ENCODE measurements around the gene PEPD. TPM values are rescaled to one million over a fixed set of nuclear protein-coding genes. Genes with fewer than 3 reads are reported as not detected.

PEPD gene
- total and polyA plus RNA-seq, 2 of the 4 experiments (the other 2 are of a cell fraction), result 36.7 to 88.4 TPM

DNA sequence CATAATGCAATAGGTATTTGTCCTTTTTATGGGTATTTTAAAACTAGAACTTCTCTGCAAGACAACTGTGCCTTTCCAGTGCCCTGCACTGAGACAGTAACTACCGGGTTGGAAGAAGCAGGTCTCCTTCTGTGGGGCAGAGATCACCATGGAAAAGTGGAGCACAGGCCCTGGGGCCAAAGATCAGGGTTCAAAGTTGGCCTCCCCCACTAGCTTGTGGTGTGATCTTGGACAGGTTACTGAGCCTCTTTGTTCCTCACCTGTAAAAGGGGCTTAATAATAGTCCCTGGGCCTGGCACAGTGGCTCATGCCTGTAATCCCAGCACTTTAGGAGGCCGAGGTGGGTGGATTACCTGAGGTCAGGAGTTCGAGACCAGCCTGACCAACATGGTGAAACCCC is 79.8 kb downstream of the PEPD start:
- dilution Hi-C loops (cut with HindIII; ENCODE audit: low sequenced_read_pairs, unreplicated experiment), result no loop called here
- Histone ChIP-seq H3K14ac (replicated peaks; ENCODE audit: low read depth, low read length) (no peak overlapping the region), H2AFZ (replicated peaks; ENCODE audit: low read length, poor library complexity) (no peak overlapping the region), H3K79me1 (ENCODE audit: low read depth in 1 of 2, low read length in 2 of 2) (no peaks in the 10 kb centered on the region), H2BK5ac (ENCODE audit: low read depth, low read length, poor library complexity, severe bottlenecking) (no peak overlapping the region), H3K4ac (ENCODE audit: low read depth, low read length) (no peak overlapping the region), H2AK5ac (ENCODE audit: low read depth, low read length) (no peak overlapping the region), H3K27ac (ENCODE audit: insufficient read depth, low read length) (no peak overlapping the region), H2BK15ac (ENCODE audit: low read depth, low read length) (no peak overlapping the region), H4K8ac (ENCODE audit: low read depth in 2 of 2, low read length in 2 of 2) (no peak overlapping the region), H2BK20ac (ENCODE audit: low read depth, low read length) (no peak overlapping the region), H3K23ac (ENCODE audit: low read depth, low read length) (no peak overlapping the region), H3K56ac (ENCODE audit: extremely low read depth, insufficient read depth, low read length) (no peak overlapping the region), H3K9me1 (ENCODE audit: insufficient read depth, low read length) (peaks cover 10% of the 10 kb centered on the region; the same call in 1 of the 2 replicates), H3K4me3 (ENCODE audit: insufficient read depth, low read depth, low read length) (no peak overlapping the region), H3K9ac (ENCODE audit: low read depth, low read length) (no peak overlapping the region), H2BK120ac (ENCODE audit: low read depth, low read length) (no peak overlapping the region), H4K91ac (ENCODE audit: insufficient read depth, low read depth, low read length) (no peak overlapping the region), H3K9me3 (ENCODE audit: control insufficient read depth, insufficient read depth, low read length) (no peaks in the 10 kb centered on the region), H2AK9ac (replicated peaks; ENCODE audit: low read depth, low read length, poor library complexity) (no peak overlapping the region), H3K36me3 (ENCODE audit: control insufficient read depth, insufficient read depth, low read length) (no peaks in the 10 kb centered on the region), H3K27me3 (ENCODE audit: control insufficient read depth, insufficient read depth, low read length) (no peaks in the 10 kb centered on the region), H3K4me1 (ENCODE audit: control insufficient read depth, insufficient read depth, low read length) (no peaks in the 10 kb centered on the region), H4K20me1 (ENCODE audit: insufficient read depth, low read length) (no peaks in the 10 kb centered on the region), H4K5ac (ENCODE audit: low read depth, low read length) (no peak overlapping the region), H3K18ac (ENCODE audit: low read depth, low read length) (no peak overlapping the region), H3K4me2 (ENCODE audit: low read depth, low read length) (no peak overlapping the region)
- no TSS peak for BruUV-seq (replicated peaks)
- TF ChIP-seq, protein P1, sequence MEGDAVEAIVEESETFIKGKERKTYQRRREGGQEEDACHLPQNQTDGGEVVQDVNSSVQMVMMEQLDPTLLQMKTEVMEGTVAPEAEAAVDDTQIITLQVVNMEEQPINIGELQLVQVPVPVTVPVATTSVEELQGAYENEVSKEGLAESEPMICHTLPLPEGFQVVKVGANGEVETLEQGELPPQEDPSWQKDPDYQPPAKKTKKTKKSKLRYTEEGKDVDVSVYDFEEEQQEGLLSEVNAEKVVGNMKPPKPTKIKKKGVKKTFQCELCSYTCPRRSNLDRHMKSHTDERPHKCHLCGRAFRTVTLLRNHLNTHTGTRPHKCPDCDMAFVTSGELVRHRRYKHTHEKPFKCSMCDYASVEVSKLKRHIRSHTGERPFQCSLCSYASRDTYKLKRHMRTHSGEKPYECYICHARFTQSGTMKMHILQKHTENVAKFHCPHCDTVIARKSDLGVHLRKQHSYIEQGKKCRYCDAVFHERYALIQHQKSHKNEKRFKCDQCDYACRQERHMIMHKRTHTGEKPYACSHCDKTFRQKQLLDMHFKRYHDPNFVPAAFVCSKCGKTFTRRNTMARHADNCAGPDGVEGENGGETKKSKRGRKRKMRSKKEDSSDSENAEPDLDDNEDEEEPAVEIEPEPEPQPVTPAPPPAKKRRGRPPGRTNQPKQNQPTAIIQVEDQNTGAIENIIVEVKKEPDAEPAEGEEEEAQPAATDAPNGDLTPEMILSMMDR (conservative IDR thresholded peaks at IDR 0.05; ENCODE audit: low read depth, low read length), result no peak
- TF ChIP-seq BHLHE40 (IDR thresholded peaks at IDR 0.05; ENCODE audit: low read depth, low read length) (no peak), MAZ (IDR thresholded peaks at IDR 0.05; ENCODE audit: borderline replicate concordance, low read depth, low read length) (no peak), POLR2A (IDR thresholded peaks at IDR 0.05; ENCODE audit: low read depth, low read length) (no peak), SMC3 (IDR thresholded peaks at IDR 0.05; ENCODE audit: low read depth, low read length) (no peak), MXI1 (IDR thresholded peaks at IDR 0.05; ENCODE audit: borderline replicate concordance, low read depth, low read length) (no peak), CHD1 (IDR thresholded peaks at IDR 0.05; ENCODE audit: low read depth, low read length) (no peak), CEBPB (IDR thresholded peaks at IDR 0.05; ENCODE audit: low read depth, low read length) (no peak), RFX5 (IDR thresholded peaks at IDR 0.05; ENCODE audit: low read depth, low read length) (no peak), MAFK (IDR thresholded peaks at IDR 0.05; ENCODE audit: low read depth, low read length) (no peak), RAD21 (IDR thresholded peaks at IDR 0.05; ENCODE audit: low read length) (no peak), FOS (IDR thresholded peaks at IDR 0.05; ENCODE audit: low read depth, low read length) (no peak), NFE2L2 (IDR thresholded peaks at IDR 0.05; ENCODE audit: low read depth, low read length) (no peak), RCOR1 (IDR thresholded peaks at IDR 0.05; ENCODE audit: insufficient replicate concordance, low read length) (no peak)
- TF ChIP-seq, protein P2, sequence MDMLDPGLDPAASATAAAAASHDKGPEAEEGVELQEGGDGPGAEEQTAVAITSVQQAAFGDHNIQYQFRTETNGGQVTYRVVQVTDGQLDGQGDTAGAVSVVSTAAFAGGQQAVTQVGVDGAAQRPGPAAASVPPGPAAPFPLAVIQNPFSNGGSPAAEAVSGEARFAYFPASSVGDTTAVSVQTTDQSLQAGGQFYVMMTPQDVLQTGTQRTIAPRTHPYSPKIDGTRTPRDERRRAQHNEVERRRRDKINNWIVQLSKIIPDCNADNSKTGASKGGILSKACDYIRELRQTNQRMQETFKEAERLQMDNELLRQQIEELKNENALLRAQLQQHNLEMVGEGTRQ (IDR thresholded peaks at IDR 0.05; ENCODE audit: low read depth, low read length), result no peak
- TF ChIP-seq, protein P3, sequence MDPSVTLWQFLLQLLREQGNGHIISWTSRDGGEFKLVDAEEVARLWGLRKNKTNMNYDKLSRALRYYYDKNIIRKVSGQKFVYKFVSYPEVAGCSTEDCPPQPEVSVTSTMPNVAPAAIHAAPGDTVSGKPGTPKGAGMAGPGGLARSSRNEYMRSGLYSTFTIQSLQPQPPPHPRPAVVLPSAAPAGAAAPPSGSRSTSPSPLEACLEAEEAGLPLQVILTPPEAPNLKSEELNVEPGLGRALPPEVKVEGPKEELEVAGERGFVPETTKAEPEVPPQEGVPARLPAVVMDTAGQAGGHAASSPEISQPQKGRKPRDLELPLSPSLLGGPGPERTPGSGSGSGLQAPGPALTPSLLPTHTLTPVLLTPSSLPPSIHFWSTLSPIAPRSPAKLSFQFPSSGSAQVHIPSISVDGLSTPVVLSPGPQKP (IDR thresholded peaks at IDR 0.05; ENCODE audit: borderline replicate concordance, low read depth, low read length), result no peak
- DNase-seq (no peak), ATAC-seq (ENCODE audit: low read depth) (no peak)
- intact Hi-C loops (cut with micrococcal nuclease), result no loop called here
- in situ Hi-C loops (cut with MboI; ENCODE audit: low sequenced_read_pairs), result no loop called here
- no CpG with 5 or more reads among the region's 3 CpGs for WGBS, 2 experiments (ENCODE audit: extremely low coverage in 2 of 2, insufficient read length in 1 of 2)
- POLR2A ChIA-PET (ENCODE audit: unreplicated experiment), result no interaction called here
- CTCF ChIA-PET, result no interaction called here
